Liver (tissue), 3 donors: Measurements from ENCODE around the gene MIDN.

Experiments
- EGR1 ChIP-seq, 2 donors: IDR thresholded peaks; 2 replicates each; pipeline ENCODE4 v1.6.1; 2016 to 2018; ENCODE audit warnings: antibody characterized with exemption in 2 of 2, low read depth in 2 of 2
- TF ChIP-seq, protein P1 (sequence below): fragments of 150-350 bp; IDR thresholded peaks from 2 replicates; pipeline ENCODE4 v1.5.1; 2017; ENCODE audit warnings: improper control_type of control experiment, low read depth, low read length; ENCODE audit not compliant: missing input control
- TF ChIP-seq, protein P2 (sequence below): IDR thresholded peaks from 2 replicates; pipeline ENCODE4 v1.6.1; 2016; ENCODE audit warnings: antibody characterized with exemption
- donor health status: healthy.
- donor health status: healthy.

DNA sequence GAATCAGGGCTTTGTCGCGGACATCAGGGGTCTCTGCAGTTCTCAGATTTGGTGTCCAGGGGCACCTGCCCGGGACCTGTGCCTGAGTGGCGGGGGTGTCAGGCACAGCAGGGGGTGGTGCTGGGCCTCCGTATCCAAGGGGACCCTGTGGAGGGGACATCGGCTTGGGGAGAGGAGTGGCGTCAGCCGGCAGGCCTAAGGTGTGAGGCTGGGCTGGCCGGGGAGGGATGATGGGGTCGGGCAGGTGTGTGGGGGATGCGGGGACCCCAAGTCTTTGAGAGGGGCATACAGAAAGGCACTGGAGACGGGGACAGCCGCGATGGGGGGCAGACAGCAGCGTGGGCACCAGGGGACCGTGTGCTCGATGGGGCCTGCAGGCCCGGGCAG is 39.8 kb downstream of the MIDN start:
- TF ChIP-seq, protein P1, sequence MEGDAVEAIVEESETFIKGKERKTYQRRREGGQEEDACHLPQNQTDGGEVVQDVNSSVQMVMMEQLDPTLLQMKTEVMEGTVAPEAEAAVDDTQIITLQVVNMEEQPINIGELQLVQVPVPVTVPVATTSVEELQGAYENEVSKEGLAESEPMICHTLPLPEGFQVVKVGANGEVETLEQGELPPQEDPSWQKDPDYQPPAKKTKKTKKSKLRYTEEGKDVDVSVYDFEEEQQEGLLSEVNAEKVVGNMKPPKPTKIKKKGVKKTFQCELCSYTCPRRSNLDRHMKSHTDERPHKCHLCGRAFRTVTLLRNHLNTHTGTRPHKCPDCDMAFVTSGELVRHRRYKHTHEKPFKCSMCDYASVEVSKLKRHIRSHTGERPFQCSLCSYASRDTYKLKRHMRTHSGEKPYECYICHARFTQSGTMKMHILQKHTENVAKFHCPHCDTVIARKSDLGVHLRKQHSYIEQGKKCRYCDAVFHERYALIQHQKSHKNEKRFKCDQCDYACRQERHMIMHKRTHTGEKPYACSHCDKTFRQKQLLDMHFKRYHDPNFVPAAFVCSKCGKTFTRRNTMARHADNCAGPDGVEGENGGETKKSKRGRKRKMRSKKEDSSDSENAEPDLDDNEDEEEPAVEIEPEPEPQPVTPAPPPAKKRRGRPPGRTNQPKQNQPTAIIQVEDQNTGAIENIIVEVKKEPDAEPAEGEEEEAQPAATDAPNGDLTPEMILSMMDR = no peak
- TF ChIP-seq, protein P2, sequence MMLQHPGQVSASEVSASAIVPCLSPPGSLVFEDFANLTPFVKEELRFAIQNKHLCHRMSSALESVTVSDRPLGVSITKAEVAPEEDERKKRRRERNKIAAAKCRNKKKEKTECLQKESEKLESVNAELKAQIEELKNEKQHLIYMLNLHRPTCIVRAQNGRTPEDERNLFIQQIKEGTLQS = no peak
- TF ChIP-seq EGR1 (IDR thresholded peaks at IDR 0.05; ENCODE audit: low read depth in 2 of 2) = no peak
